ENCODE data around the gene CHEK1.
"Not testable (repeated sequence)": the region's sequence is repeated elsewhere in the genome, so short reads cannot be mapped to it uniquely, and the experiment has no call there.

DNA sequence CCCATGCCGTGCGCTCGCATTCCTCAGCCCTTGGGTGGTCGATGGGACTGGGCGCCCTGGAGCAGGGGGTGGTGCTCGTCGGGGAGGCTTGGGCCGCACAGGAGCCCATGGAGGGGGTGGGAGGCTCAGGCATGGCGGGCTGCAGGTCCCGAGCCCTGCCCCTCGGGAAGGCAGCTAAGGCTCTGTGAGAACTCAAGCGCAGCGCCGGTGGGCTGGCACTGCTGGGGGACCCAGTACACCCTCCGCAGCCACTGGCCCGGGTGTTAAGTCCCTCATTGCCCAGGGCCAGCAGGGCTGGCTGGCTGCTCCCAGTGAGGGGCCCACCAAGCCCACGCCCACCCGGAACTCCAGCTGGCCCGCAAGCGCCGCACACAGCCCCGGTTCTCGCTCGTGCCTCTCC, 79.7 kb downstream of the CHEK1 start:
- TF ChIP-seq, protein P1, sequence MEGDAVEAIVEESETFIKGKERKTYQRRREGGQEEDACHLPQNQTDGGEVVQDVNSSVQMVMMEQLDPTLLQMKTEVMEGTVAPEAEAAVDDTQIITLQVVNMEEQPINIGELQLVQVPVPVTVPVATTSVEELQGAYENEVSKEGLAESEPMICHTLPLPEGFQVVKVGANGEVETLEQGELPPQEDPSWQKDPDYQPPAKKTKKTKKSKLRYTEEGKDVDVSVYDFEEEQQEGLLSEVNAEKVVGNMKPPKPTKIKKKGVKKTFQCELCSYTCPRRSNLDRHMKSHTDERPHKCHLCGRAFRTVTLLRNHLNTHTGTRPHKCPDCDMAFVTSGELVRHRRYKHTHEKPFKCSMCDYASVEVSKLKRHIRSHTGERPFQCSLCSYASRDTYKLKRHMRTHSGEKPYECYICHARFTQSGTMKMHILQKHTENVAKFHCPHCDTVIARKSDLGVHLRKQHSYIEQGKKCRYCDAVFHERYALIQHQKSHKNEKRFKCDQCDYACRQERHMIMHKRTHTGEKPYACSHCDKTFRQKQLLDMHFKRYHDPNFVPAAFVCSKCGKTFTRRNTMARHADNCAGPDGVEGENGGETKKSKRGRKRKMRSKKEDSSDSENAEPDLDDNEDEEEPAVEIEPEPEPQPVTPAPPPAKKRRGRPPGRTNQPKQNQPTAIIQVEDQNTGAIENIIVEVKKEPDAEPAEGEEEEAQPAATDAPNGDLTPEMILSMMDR (conservative IDR thresholded peaks at IDR 0.05), result not testable (repeated sequence)
- TF ChIP-seq ZFX (IDR thresholded peaks at IDR 0.05), result not testable (repeated sequence)
